Ureter (tissue), 1 donor: ENCODE measurements around the gene TMEM63A. TPM values are rescaled to one million over a fixed set of nuclear protein-coding genes. Genes with fewer than 3 reads are reported as not detected.
A peak's percentile ranks its signal among the peaks of the same experiment; 100 is the strongest.

Source experiments
- DNase-seq: peaks from one replicate; pipeline ENCODE4 v3.0.0-alpha.2; 2020; ENCODE audit warnings: low spot score
- total RNA-seq: library from RNA; stranded (reverse); gene quantifications from one replicate; pipeline ENCODE4 v1.2.4, GENCODE V29; 2023
- donor health status: DM: yes; HTN: yes; CAD: no.

Gene TMEM63A
- total RNA-seq, 1 donor from 2014 or later, result 191 TPM

- no peak for DNase-seq
Observed at GRCh38 chr1:225886159-225887029, 4.2 kb upstream of the TMEM63A start.

GRCh38 chr1:225885336-225885735, 3.2 kb upstream of the TMEM63A start:
- no peak for DNase-seq

GRCh38 chr1:225883616-225884265, 1.6 kb upstream of the TMEM63A start:
- DNase-seq, result no peak

- DNase-seq, result peak; percentile 64
Observed at GRCh38 chr1:225882694-225883615, 775 bp upstream of the TMEM63A start.

- DNase-seq, result peak; percentile 84
Observed at GRCh38 chr1:225881081-225881958, 860 bp downstream of the TMEM63A start.

GRCh38 chr1:225880636-225881035, 1.5 kb downstream of the TMEM63A start:
- DNase-seq, result no peak

GRCh38 chr1:225880222-225880588, 2.0 kb downstream of the TMEM63A start:
- DNase-seq, result no peak

- DNase-seq, result no peak
Observed at GRCh38 chr1:225879521-225880221, 2.5 kb downstream of the TMEM63A start.

GRCh38 chr1:225878282-225878681, 3.9 kb downstream of the TMEM63A start:
- DNase-seq, result no peak

- DNase-seq, result peak; percentile 68
Observed at GRCh38 chr1:225877580-225877979, 4.6 kb downstream of the TMEM63A start.

- DNase-seq, result no peak
Observed at GRCh38 chr1:225876900-225877510, 5.2 kb downstream of the TMEM63A start.

GRCh38 chr1:225875044-225875815, 7.0 kb downstream of the TMEM63A start:
- DNase-seq, result peak; percentile 80

- no peak for DNase-seq
Observed at GRCh38 chr1:225874431-225874830, 7.7 kb downstream of the TMEM63A start.

GRCh38 chr1:225873281-225873850, 8.8 kb downstream of the TMEM63A start:
- no peak for DNase-seq

GRCh38 chr1:225872075-225872430, 10.1 kb downstream of the TMEM63A start:
- no peak for DNase-seq

- DNase-seq, result no peak
Observed at GRCh38 chr1:225871359-225872074, 10.7 kb downstream of the TMEM63A start.

GRCh38 chr1:225870911-225871310, 11.3 kb downstream of the TMEM63A start:
- no peak for DNase-seq

- no peak for DNase-seq
Observed at GRCh38 chr1:225868631-225869330, 13.4 kb downstream of the TMEM63A start.
